Activated CD4-positive, alpha-beta T cell treated with anti-CD3 and anti-CD28 coated beads for 36 hours (primary cell): ENCODE measurements around the gene POU6F2. TPM values are rescaled to one million over a fixed set of nuclear protein-coding genes. Genes with fewer than 3 reads are reported as not detected.

Experiments
- ATAC-seq: fragments of 200-7000 bp; cut with Tn5 transposase; one replicate; pipeline ENCODE4 v1.10.0; 2021; ENCODE audit warnings: mild to moderate bottlenecking, moderate library complexity
- CTCF ChIA-PET: fragments of 350-600 bp; sonication (Branson Sonifier 250); formaldehyde crosslinking; loops from one replicate; lab custom pipeline; 2021; ENCODE audit warnings: antibody characterized with exemption; lab: Charles Lee
- POLR2A ChIA-PET: fragments of 350-600 bp; sonication (Branson Sonifier 250); formaldehyde crosslinking; loops from one replicate; lab custom pipeline; 2021; ENCODE audit warnings: antibody characterized with exemption, inconsistent platforms; lab: Charles Lee
- DNase-seq: peaks from one replicate; pipeline ENCODE4 v3.0.0-alpha.2; 2020
- H3K27ac Mint-ChIP-seq: one replicate; pipeline ENCODE4 v1.8.0; 2021; ENCODE audit warnings: mixed read lengths
- H3K27me3 Mint-ChIP-seq: one replicate; pipeline ENCODE4 v1.8.0; 2021; ENCODE audit warnings: mixed read lengths
- H3K36me3 Mint-ChIP-seq: one replicate; pipeline ENCODE4 v1.8.0; 2021; ENCODE audit warnings: low read depth, mixed read lengths
- H3K4me1 Mint-ChIP-seq: one replicate; pipeline ENCODE4 v1.8.0; 2021; ENCODE audit warnings: mixed read lengths
- H3K4me3 Mint-ChIP-seq: one replicate; pipeline ENCODE4 v1.8.0; 2021; ENCODE audit warnings: mild to moderate bottlenecking, moderate library complexity, mixed read lengths
- H3K9me3 Mint-ChIP-seq: one replicate; pipeline ENCODE4 v1.8.0; 2021; ENCODE audit warnings: low read depth, mixed read lengths
- intact Hi-C, 2 experiments: fragments of 100-400 bp; cut with DNase I in 1 of 2; cut with micrococcal nuclease in 1 of 2; formaldehyde crosslinking; loops; one replicate each; pipeline versions ENCODE4 v1.14.2 to v1.15.1; 2022 to 2024; cut with DNase I, micrococcal nuclease
- total RNA-seq, 2 experiments: library from RNA; stranded (reverse); gene quantifications; one replicate each; pipeline ENCODE4 v1.2.3, GENCODE V29; 2021

The POU6F2 gene
- total RNA-seq, 2 experiments from 2014 or later = not detected

DNA sequence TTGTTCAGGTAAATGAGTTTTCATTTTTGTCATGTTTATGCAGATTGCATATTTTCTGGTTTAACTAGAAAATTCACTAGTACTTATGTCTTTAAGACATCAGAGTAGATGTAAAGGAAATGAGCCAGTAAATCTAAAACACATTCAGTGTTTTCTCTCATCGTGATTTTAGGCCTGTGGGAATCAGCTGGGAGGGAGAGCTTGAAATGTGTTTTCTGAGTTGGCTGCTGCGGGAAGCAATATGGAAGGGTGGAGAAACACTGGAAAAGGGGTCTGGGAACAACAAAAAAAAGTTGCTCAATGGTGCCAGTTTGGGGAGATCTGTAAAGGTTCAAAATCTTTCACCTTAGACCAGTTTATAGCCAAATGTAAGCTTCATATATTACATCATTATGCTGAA lies 284.1 kb downstream of the POU6F2 start:
- Mint-ChIP-seq H3K27ac (no peak overlapping the region), H3K4me3 (no peak overlapping the region), H3K27me3 (peaks cover 1% of the 10 kb centered on the region), H3K9me3 (no peaks in the 10 kb centered on the region), H3K36me3 (no peaks in the 10 kb centered on the region), H3K4me1 (no peaks in the 10 kb centered on the region)
- POLR2A ChIA-PET = no interaction called here
- ATAC-seq = no peak
- CTCF ChIA-PET = no interaction called here
- no peak for DNase-seq
- intact Hi-C loops = no loop called here

DNA sequence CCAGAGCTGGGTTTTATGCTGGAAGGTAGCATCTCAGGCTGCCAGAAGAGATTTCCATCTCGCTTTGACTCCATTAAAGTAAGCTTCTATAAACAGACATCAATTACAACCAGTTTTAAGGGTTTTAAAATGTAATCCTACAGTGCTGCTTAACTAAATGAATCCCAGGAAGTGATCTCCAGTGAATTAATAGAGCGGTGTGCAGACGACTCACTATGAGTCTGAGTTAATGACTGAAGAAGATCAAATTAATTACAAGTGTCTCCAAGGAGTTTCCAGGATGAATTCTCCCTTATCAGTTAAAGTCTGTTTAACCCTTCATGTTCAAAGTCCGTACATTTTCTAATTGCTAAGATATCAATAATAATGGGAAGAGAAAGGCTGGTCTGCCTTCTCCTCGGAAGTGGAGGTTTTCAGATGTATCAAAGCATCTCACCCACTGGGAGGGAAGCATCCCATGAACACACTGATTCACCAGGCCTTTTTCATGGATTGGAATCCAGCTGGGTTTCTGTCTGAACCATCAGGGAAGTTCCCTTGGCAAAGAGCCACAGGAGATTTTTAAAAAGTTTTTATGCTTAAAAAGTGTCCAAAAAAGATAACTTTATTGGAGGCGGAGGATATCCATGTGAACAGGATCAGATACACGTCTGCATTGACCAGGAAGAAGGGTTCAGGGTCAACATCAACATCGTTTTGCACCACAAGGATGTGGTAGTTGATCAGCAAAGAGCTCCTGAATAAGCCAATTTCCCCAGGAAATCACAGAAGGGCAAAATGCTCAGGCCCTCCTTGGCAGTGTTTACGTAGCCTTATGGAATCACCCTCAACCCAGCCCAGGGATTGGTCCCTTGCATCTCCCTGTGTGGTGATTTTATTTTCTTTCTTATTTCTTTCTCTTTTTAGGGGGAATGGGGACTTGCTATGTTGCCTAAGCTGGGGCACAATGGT lies 288.2 kb downstream of the POU6F2 start:
- no peak overlapping the region for H3K27ac Mint-ChIP-seq
- POLR2A ChIA-PET = no interaction called here
- ATAC-seq = no peak
- intact Hi-C loops = no loop called here
- H3K4me3 Mint-ChIP-seq = no peak overlapping the region
- H3K27me3 Mint-ChIP-seq = peaks cover 4% of the 10 kb centered on the region
- CTCF ChIA-PET = interaction anchor here (0.5 kb wide), 1 partner anchor 98 kb away, joined by 3 read pairs; no protein-coding TSS in a partner anchor
- H3K9me3 Mint-ChIP-seq = no peaks in the 10 kb centered on the region
- DNase-seq = no peak
- H3K36me3 Mint-ChIP-seq = no peaks in the 10 kb centered on the region
- H3K4me1 Mint-ChIP-seq = no peaks in the 10 kb centered on the region

GRCh38 chr7:39269034-39269433 lies 291.3 kb downstream of the POU6F2 start:
- H3K27me3 Mint-ChIP-seq = peaks cover 2% of the 10 kb centered on the region
- no peak overlapping the region for H3K27ac Mint-ChIP-seq

DNA sequence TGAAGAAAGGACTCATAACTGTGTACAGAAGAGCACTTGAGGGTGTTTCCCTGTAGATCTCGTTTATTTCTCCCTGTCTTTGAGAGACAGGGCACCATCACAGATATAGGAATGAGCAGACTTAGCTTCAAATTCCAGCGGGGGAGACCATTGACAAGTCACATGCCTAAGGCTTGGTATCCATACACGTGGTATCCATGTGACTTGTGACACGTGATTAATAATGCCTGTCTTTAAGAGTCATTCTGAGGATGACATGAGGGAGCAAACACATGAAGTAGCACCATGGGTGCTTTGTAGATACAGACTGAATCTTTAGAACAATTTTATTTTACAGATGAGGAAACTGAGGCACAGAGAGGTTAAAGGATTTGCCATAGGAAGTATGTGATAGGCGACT lies 292.3 kb downstream of the POU6F2 start:
- Mint-ChIP-seq H3K27ac (no peak overlapping the region), H3K4me1 (no peaks in the 10 kb centered on the region), H3K27me3 (peaks cover 2% of the 10 kb centered on the region), H3K36me3 (no peaks in the 10 kb centered on the region), H3K4me3 (no peak overlapping the region), H3K9me3 (no peaks in the 10 kb centered on the region)
- intact Hi-C loops = no loop called here
- CTCF ChIA-PET = no interaction called here
- POLR2A ChIA-PET = interaction anchor here (0.6 kb wide), 1 partner anchor 47 kb away, joined by 3 read pairs; no protein-coding TSS in a partner anchor
- DNase-seq (no peak), ATAC-seq (no peak)

More at GRCh38 chr7:39269034-39269433, 291.3 kb downstream of the POU6F2 start:
- no peak for DNase-seq
- Mint-ChIP-seq H3K9me3 (no peaks in the 10 kb centered on the region), H3K36me3 (no peaks in the 10 kb centered on the region), H3K4me1 (no peaks in the 10 kb centered on the region), H3K4me3 (no peak overlapping the region)
- ATAC-seq = no peak
- intact Hi-C loops = no loop called here
- POLR2A ChIA-PET = no interaction called here
- CTCF ChIA-PET = no interaction called here

- ChIA-PET CTCF (no interaction called here), POLR2A (no interaction called here)
- Mint-ChIP-seq H3K4me3 (no peak overlapping the region), H3K9me3 (no peaks in the 10 kb centered on the region), H3K4me1 (no peaks in the 10 kb centered on the region), H3K27me3 (peaks cover 2% of the 10 kb centered on the region), H3K27ac (no peak overlapping the region), H3K36me3 (no peaks in the 10 kb centered on the region)
- no peak for ATAC-seq
- intact Hi-C loops = no loop called here
- DNase-seq = no peak
Measured at GRCh38 chr7:39271402-39271801, 293.7 kb downstream of the POU6F2 start.

- Mint-ChIP-seq H3K27me3 (peaks cover 2% of the 10 kb centered on the region), H3K4me1 (no peaks in the 10 kb centered on the region), H3K27ac (no peak overlapping the region), H3K9me3 (no peaks in the 10 kb centered on the region), H3K36me3 (no peaks in the 10 kb centered on the region), H3K4me3 (no peak overlapping the region)
- ATAC-seq (no peak), DNase-seq (no peak)
- CTCF ChIA-PET = no interaction called here
- intact Hi-C loops = no loop called here
- POLR2A ChIA-PET = no interaction called here
Measured at GRCh38 chr7:39272111-39272510, 294.4 kb downstream of the POU6F2 start.

- Mint-ChIP-seq H3K27me3 (peaks cover 2% of the 10 kb centered on the region), H3K4me1 (no peaks in the 10 kb centered on the region), H3K27ac (no peak overlapping the region), H3K9me3 (no peaks in the 10 kb centered on the region), H3K36me3 (no peaks in the 10 kb centered on the region), H3K4me3 (no peak overlapping the region)
- CTCF ChIA-PET = no interaction called here
- ATAC-seq (no peak), DNase-seq (no peak)
- POLR2A ChIA-PET = no interaction called here
- intact Hi-C loops = no loop called here
Measured at GRCh38 chr7:39272691-39273090, 295.0 kb downstream of the POU6F2 start.

DNA sequence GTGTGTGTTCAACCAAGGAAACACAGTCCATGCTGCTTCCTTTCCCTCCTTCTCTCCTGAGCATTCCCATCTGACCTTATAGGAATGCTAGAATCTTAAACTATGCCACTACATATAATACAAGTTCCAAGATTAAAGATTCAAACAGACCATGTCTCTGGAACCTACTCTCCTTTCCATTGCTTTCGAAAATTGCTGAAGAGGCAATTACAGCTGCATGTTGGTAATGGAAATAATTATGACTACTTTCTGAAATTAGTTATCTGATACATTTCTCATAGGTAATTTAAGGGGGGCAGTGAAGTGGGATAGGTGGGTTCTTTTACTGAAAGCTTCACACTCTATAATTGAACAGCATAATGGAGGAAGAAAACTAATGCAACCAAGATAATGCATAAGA lies 302.6 kb downstream of the POU6F2 start:
- POLR2A ChIA-PET = no interaction called here
- Mint-ChIP-seq H3K27me3 (peaks cover 2% of the 10 kb centered on the region), H3K9me3 (no peaks in the 10 kb centered on the region), H3K36me3 (no peaks in the 10 kb centered on the region), H3K4me3 (no peak overlapping the region), H3K27ac (no peak overlapping the region), H3K4me1 (no peaks in the 10 kb centered on the region)
- DNase-seq = no peak
- intact Hi-C loops = no loop called here
- CTCF ChIA-PET = no interaction called here
- no peak for ATAC-seq

GRCh38 chr7:39285256-39285655 lies 307.5 kb downstream of the POU6F2 start:
- no peak for ATAC-seq
- CTCF ChIA-PET = no interaction called here
- Mint-ChIP-seq H3K36me3 (no peaks in the 10 kb centered on the region), H3K4me3 (no peak overlapping the region), H3K9me3 (no peaks in the 10 kb centered on the region), H3K4me1 (no peaks in the 10 kb centered on the region), H3K27me3 (peaks cover 2% of the 10 kb centered on the region), H3K27ac (no peak overlapping the region)
- POLR2A ChIA-PET = no interaction called here
- DNase-seq = no peak
- intact Hi-C loops = no loop called here

GRCh38 chr7:39288303-39288702 lies 310.6 kb downstream of the POU6F2 start:
- Mint-ChIP-seq H3K4me3 (no peak overlapping the region), H3K9me3 (no peaks in the 10 kb centered on the region), H3K27me3 (peaks cover 2% of the 10 kb centered on the region), H3K36me3 (no peaks in the 10 kb centered on the region), H3K4me1 (no peaks in the 10 kb centered on the region), H3K27ac (no peak overlapping the region)
- ChIA-PET POLR2A (no interaction called here), CTCF (interaction anchor here (0.5 kb wide), 1 partner anchor 62 kb away, joined by 4 read pairs; no protein-coding TSS in a partner anchor)
- DNase-seq (no peak), ATAC-seq (no peak)
- intact Hi-C loops = no loop called here

DNA sequence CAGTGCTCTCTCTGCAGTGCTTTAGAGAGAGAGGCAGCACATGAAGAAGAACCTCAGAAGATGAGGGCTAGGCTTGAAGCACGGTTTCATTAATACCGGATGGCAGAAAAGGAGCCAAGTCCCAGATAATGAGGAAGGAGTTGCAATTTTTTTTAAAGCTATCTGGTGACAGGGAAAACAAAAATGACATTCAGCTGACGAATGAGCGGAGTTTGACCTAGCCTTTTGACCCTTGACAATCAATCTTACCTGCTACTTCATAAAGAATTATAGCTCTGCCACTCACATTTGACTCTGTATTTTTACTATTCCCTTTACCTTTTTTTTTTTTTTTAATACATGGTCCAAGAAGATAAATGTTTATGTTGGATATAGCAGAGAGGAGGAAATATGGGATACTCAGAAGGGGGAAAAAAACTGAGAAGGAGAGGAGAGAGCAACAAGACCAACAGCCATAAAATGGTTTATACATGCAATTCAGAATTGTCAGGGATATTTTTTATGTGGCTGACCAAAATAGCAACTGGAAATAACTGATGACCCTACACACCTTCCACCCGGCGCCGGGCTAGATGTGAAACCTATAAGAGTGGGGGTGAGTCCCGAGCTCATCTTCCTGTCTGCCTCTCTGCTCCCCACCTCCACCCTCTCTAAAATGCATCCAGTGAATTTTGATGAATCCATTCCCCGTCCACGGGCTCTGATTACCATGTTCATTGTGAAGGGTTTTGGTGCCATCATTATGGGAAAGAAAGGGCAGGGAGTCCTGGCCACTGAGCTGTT lies 314.1 kb downstream of the POU6F2 start:
- Mint-ChIP-seq H3K36me3 (no peaks in the 10 kb centered on the region), H3K9me3 (no peaks in the 10 kb centered on the region), H3K27ac (no peak overlapping the region), H3K27me3 (peaks cover 6% of the 10 kb centered on the region), H3K4me1 (no peaks in the 10 kb centered on the region), H3K4me3 (no peak overlapping the region)
- ChIA-PET CTCF (interaction anchor here (0.6 to 2.1 kb wide), 2 partner anchors 8 to 30 kb away, joined by 3 to 6 read pairs; no protein-coding TSS in a partner anchor), POLR2A (no interaction called here)
- intact Hi-C loops = no loop called here
- no peak for ATAC-seq
- no peak for DNase-seq
